CD1c-positive myeloid dendritic cell (primary cell): Measurements from ENCODE around the gene TF.

Experiments used
- DNase-seq: peaks from one replicate; pipeline ENCODE4 v3.0.0-alpha.2; 2016; ENCODE audit errors: extremely low spot score

Gene TF

GRCh38 chr3:133747373-133747772 lies 1.2 kb downstream of the TF start:
- no peak for DNase-seq

- no peak for DNase-seq
Observed at GRCh38 chr3:133747907-133748639, 1.9 kb downstream of the TF start.

- no peak for DNase-seq
Observed at GRCh38 chr3:133749427-133750258, 3.5 kb downstream of the TF start.

GRCh38 chr3:133750259-133750656 lies 4.1 kb downstream of the TF start:
- DNase-seq = no peak

GRCh38 chr3:133753107-133753778 lies 7.0 kb downstream of the TF start:
- DNase-seq = no peak

GRCh38 chr3:133753779-133754164 lies 7.6 kb downstream of the TF start:
- no peak for DNase-seq

- DNase-seq = no peak
Observed at GRCh38 chr3:133754455-133754854, 8.3 kb downstream of the TF start.

GRCh38 chr3:133754973-133755828 lies 9.0 kb downstream of the TF start:
- no peak for DNase-seq

GRCh38 chr3:133756716-133757694 lies 10.8 kb downstream of the TF start:
- no peak for DNase-seq

- DNase-seq = no peak
Observed at GRCh38 chr3:133757701-133758567, 11.7 kb downstream of the TF start.

- DNase-seq = no peak
Observed at GRCh38 chr3:133758568-133758928, 12.4 kb downstream of the TF start.

GRCh38 chr3:133758964-133759739 lies 13.0 kb downstream of the TF start:
- no peak for DNase-seq

- DNase-seq = no peak
Observed at GRCh38 chr3:133759740-133760305, 13.6 kb downstream of the TF start.

- no peak for DNase-seq
Observed at GRCh38 chr3:133760916-133761315, 14.7 kb downstream of the TF start.

GRCh38 chr3:133761605-133762484 lies 15.7 kb downstream of the TF start:
- DNase-seq = no peak

GRCh38 chr3:133762539-133762938 lies 16.3 kb downstream of the TF start:
- no peak for DNase-seq
